GM18867 (cell line): Measurements from ENCODE around the gene PCDHA11.

Experiments
- ATAC-seq: cut with Tn5 transposase; IDR thresholded peaks from one replicate; pipeline ENCODE4 v1.9.1; 2021; ENCODE audit warnings: mild to moderate bottlenecking, moderate library complexity; ENCODE audit not compliant: unreplicated experiment

The PCDHA11 gene

GRCh38 chr5:140916325-140916724 lies 47.6 kb downstream of the PCDHA11 start:
- ATAC-seq, result no peak
